IMR-90 (cell line): ENCODE data around the gene SLC44A5.

ENCODE experiments used
- BHLHE40 ChIP-seq: fragments of 150-350 bp; IDR thresholded peaks from 2 replicates; pipeline ENCODE4 v1.6.1; 2016; ENCODE audit warnings: mild to moderate bottlenecking, low read depth, low read length
- CEBPB ChIP-seq: IDR thresholded peaks from 2 replicates; pipeline ENCODE4 v1.6.1; 2012; ENCODE audit warnings: low read depth, low read length, improper control_type of control experiment
- CTCF ChIP-seq: conservative IDR thresholded peaks from 2 replicates; pipeline ENCODE4 v1.5.1; 2012; ENCODE audit warnings: mild to moderate bottlenecking, low read depth, low read length, improper control_type of control experiment
- FOS ChIP-seq: fragments of 150-350 bp; IDR thresholded peaks from 2 replicates; pipeline ENCODE4 v1.6.1; 2016; ENCODE audit warnings: low read depth, low read length
- MAFK ChIP-seq: IDR thresholded peaks from 2 replicates; pipeline ENCODE4 v1.6.1; 2012; ENCODE audit warnings: low read depth, low read length, improper control_type of control experiment
- MAZ ChIP-seq: IDR thresholded peaks from 2 replicates; pipeline ENCODE4 v1.6.1; 2012; ENCODE audit warnings: low read depth, mild to moderate bottlenecking, low read length, improper control_type of control experiment, moderate library complexity, borderline replicate concordance
- MXI1 ChIP-seq: IDR thresholded peaks from 2 replicates; pipeline ENCODE4 v1.6.1; 2012; ENCODE audit warnings: low read depth, mild to moderate bottlenecking, low read length, moderate library complexity, borderline replicate concordance
- POLR2A ChIP-seq: IDR thresholded peaks from 2 replicates; pipeline ENCODE4 v1.6.1; 2012; ENCODE audit warnings: mild to moderate bottlenecking, low read depth, low read length
- RAD21 ChIP-seq: IDR thresholded peaks from 2 replicates; pipeline ENCODE4 v1.6.1; 2012; ENCODE audit warnings: low read length, improper control_type of control experiment
- RCOR1 ChIP-seq: IDR thresholded peaks from 2 replicates; pipeline ENCODE4 v1.6.1; 2012; ENCODE audit warnings: mild to moderate bottlenecking, low read length, improper control_type of control experiment; ENCODE audit not compliant: insufficient replicate concordance
- SMC3 ChIP-seq: fragments of 150-350 bp; IDR thresholded peaks from 2 replicates; pipeline ENCODE4 v1.6.1; 2016; ENCODE audit warnings: low read depth, mild to moderate bottlenecking, antibody characterized with exemption, low read length, moderate library complexity
- TF ChIP-seq, protein P1 (sequence below): fragments of 150-350 bp; IDR thresholded peaks from 2 replicates; pipeline ENCODE4 v1.6.1; 2016; ENCODE audit warnings: low read depth, mild to moderate bottlenecking, low read length, moderate library complexity, borderline replicate concordance
- TF ChIP-seq, protein P2 (sequence below): fragments of 150-350 bp; IDR thresholded peaks from 2 replicates; pipeline ENCODE4 v1.6.1; 2017; ENCODE audit warnings: mild to moderate bottlenecking, antibody characterized with exemption, low read length, low read depth

GRCh38 chr1:75594327-75594726, 16.6 kb downstream of the SLC44A5 start:
- TF ChIP-seq CTCF: no peak
- no peak for TF ChIP-seq POLR2A
- no peak for TF ChIP-seq RAD21
- no peak for TF ChIP-seq SMC3
- no peak for TF ChIP-seq RCOR1
- TF ChIP-seq, protein P1, sequence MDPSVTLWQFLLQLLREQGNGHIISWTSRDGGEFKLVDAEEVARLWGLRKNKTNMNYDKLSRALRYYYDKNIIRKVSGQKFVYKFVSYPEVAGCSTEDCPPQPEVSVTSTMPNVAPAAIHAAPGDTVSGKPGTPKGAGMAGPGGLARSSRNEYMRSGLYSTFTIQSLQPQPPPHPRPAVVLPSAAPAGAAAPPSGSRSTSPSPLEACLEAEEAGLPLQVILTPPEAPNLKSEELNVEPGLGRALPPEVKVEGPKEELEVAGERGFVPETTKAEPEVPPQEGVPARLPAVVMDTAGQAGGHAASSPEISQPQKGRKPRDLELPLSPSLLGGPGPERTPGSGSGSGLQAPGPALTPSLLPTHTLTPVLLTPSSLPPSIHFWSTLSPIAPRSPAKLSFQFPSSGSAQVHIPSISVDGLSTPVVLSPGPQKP: no peak
- TF ChIP-seq MXI1: no peak
- TF ChIP-seq BHLHE40: no peak
- TF ChIP-seq, protein P2, sequence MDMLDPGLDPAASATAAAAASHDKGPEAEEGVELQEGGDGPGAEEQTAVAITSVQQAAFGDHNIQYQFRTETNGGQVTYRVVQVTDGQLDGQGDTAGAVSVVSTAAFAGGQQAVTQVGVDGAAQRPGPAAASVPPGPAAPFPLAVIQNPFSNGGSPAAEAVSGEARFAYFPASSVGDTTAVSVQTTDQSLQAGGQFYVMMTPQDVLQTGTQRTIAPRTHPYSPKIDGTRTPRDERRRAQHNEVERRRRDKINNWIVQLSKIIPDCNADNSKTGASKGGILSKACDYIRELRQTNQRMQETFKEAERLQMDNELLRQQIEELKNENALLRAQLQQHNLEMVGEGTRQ: no peak
- no peak for TF ChIP-seq MAZ
- TF ChIP-seq CEBPB: no peak
- TF ChIP-seq FOS: no peak
- peak; percentile 86 for TF ChIP-seq MAFK
